Endothelial cell of umbilical vein (primary cell): ENCODE results near the gene DNAJC18. TPM values are rescaled to one million over a fixed set of nuclear protein-coding genes. Genes with fewer than 3 reads are reported as not detected.

Experiments used
- BruUV-seq: library from RNA; stranded (reverse); fragments of 400-500 nt; replicated peaks from 2 replicates; lab custom pipeline; 2021; lab: Mats Ljungman, UMichigan
- CTCF ChIA-PET: fragments of 300-600, 350-600 bp; sonication (Branson Sonifier 250); formaldehyde crosslinking; loops from one replicate; lab custom pipeline; 2021; ENCODE audit warnings: antibody characterized with exemption, inconsistent platforms; lab: Charles Lee
- POLR2A ChIA-PET: fragments of 300-600, 350-600 bp; sonication (Branson Sonifier 250); formaldehyde crosslinking; loops from one replicate; lab custom pipeline; 2021; ENCODE audit warnings: antibody characterized with exemption, inconsistent platforms; lab: Charles Lee
- DNase-seq: peaks from one replicate; pipeline ENCODE4 v3.0.0-alpha.2; 2011; ENCODE audit warnings: low read depth, low spot score
- FAIRE-seq: peaks from 2 replicates; lab custom pipeline; 2011; peaks lifted over from hg19 to GRCh38; lab: Jason Lieb, UNC
- H2AFZ ChIP-seq: 2 replicates; pipeline ENCODE4 v1.6.0; 2012; ENCODE audit warnings: low read depth, low read length, control low read depth, inconsistent platforms
- H3K27ac ChIP-seq: 2 replicates; pipeline ENCODE4 v1.5.1; 2011; ENCODE audit warnings: low read depth, mild to moderate bottlenecking, control low read depth, low read length, moderate library complexity; ENCODE audit not compliant: insufficient read depth
- H3K27me3 ChIP-seq, 2 experiments: 2 replicates each; pipeline versions ENCODE4 v1.6.0 to v1.6.1; 2011; ENCODE audit warnings: low read length in 2 of 2, mixed read lengths in 1 of 2; ENCODE audit not compliant: control insufficient read depth in 2 of 2, insufficient read depth in 2 of 2
- H3K36me3 ChIP-seq, 2 experiments: 2 replicates in 1 of 2; 3 replicates in 1 of 2; pipeline ENCODE4 v1.5.1; 2011; ENCODE audit warnings: low read length in 2 of 2, mild to moderate bottlenecking in 1 of 2, moderate library complexity in 1 of 2; ENCODE audit not compliant: control insufficient read depth in 2 of 2, insufficient read depth in 2 of 2; ENCODE audit errors: extremely low read depth in 1 of 2
- H3K4me1 ChIP-seq: 3 replicates; pipeline ENCODE4 v1.5.1; 2011; ENCODE audit warnings: mild to moderate bottlenecking, low read length; ENCODE audit not compliant: control insufficient read depth, insufficient read depth; ENCODE audit errors: extremely low read depth
- H3K4me2 ChIP-seq: 2 replicates; pipeline ENCODE4 v1.6.1; 2011; ENCODE audit warnings: low read length, control low read depth, mixed read lengths; ENCODE audit not compliant: insufficient read depth
- H3K4me3 ChIP-seq, 3 experiments: fragments of 200-600 bp in 1 of 3; sonication (generic), shearing (Covaris generic) in 1 of 3; replicated peaks in 1 of 3; 2 replicates each; pipeline ENCODE4 v1.5.1; 2011 to 2016; ENCODE audit warnings: control low read depth in 3 of 3, low read length in 3 of 3, mild to moderate bottlenecking in 2 of 3, inconsistent platforms in 1 of 3, low read depth in 1 of 3, moderate library complexity in 1 of 3; ENCODE audit not compliant: insufficient read depth in 1 of 3
- H3K79me2 ChIP-seq: 2 replicates; pipeline ENCODE4 v1.6.0; 2012; ENCODE audit warnings: low read length, inconsistent platforms; ENCODE audit not compliant: control insufficient read depth, insufficient read depth
- H3K9ac ChIP-seq: replicated peaks from 2 replicates; pipeline ENCODE3; 2011; ENCODE audit warnings: low read length, control low read depth; ENCODE audit not compliant: insufficient read depth; ENCODE audit errors: extremely low read depth
- H3K9me1 ChIP-seq: replicated peaks from 3 replicates; pipeline ENCODE4 v1.6.0; 2011; ENCODE audit warnings: mild to moderate bottlenecking, low read length; ENCODE audit not compliant: control insufficient read depth, insufficient read depth; ENCODE audit errors: extremely low read depth
- H3K9me3 ChIP-seq: replicated peaks from 2 replicates; pipeline ENCODE4 v1.5.1; 2012; ENCODE audit warnings: low read length, inconsistent platforms; ENCODE audit not compliant: control insufficient read depth, insufficient read depth
- H4K20me1 ChIP-seq: replicated peaks from 2 replicates; pipeline ENCODE3; 2011; ENCODE audit warnings: mild to moderate bottlenecking, low read length; ENCODE audit not compliant: control insufficient read depth, insufficient read depth; ENCODE audit errors: extremely low read depth
- CTCF ChIP-seq, 2 donors: IDR thresholded peaks; 1 replicate in 1 of 2; 2 replicates in 1 of 2; pipeline ENCODE4 v1.5.1; 2011; ENCODE audit warnings: low read length in 2 of 2, mild to moderate bottlenecking in 2 of 2, moderate library complexity in 2 of 2, control low read depth in 1 of 2, inconsistent platforms in 1 of 2, low read depth in 1 of 2; ENCODE audit not compliant: insufficient read depth in 1 of 2; ENCODE audit errors: extremely low read depth in 1 of 2
- FOS ChIP-seq: IDR thresholded peaks from 2 replicates; pipeline ENCODE4 v1.6.1; 2011; ENCODE audit warnings: mild to moderate bottlenecking, low read length, moderate library complexity, borderline replicate concordance; ENCODE audit not compliant: insufficient read depth
- GATA2 ChIP-seq: IDR thresholded peaks from 2 replicates; pipeline ENCODE4 v1.7.0; 2011; ENCODE audit warnings: low read depth, mild to moderate bottlenecking, moderate library complexity, mixed read lengths, low read length; ENCODE audit not compliant: insufficient read length, insufficient read depth
- MYC ChIP-seq: IDR thresholded peaks from one replicate; pipeline ENCODE4 v1.6.1; 2011; ENCODE audit warnings: mild to moderate bottlenecking, low read depth, low read length
- POLR2AphosphoS5 ChIP-seq: IDR thresholded peaks from 2 replicates; pipeline ENCODE4 v1.6.1; 2012; ENCODE audit warnings: low read depth, mild to moderate bottlenecking, control low read depth, low read length, moderate library complexity; ENCODE audit not compliant: insufficient read depth
- dilution Hi-C: fragments of 300-500 bp; cut with MboI; formaldehyde crosslinking; loops from one replicate; pipeline ENCODE4 v1.15.0; 2019; ENCODE audit warnings: low sequenced_read_pairs; ENCODE audit not compliant: extremely low pct_ligation_motif_present
- intact Hi-C: fragments of 100-400 bp; cut with micrococcal nuclease; formaldehyde crosslinking; loops from one replicate; pipeline ENCODE4 v1.10.0; 2022
- polyA plus RNA-seq, 4 experiments: library from polyadenylated mRNA; depleted of rRNA in 3 of 4; stranded (reverse) in 3 of 4; unstranded in 1 of 4; fragments of >200 nt; gene quantifications; 2 replicates each; pipeline versions ENCODE4 v1.2.1 to v1.2.3, GENCODE V29; 2011 to 2012; ENCODE audit warnings: missing spikeins in 1 of 4
- total RNA-seq: library from RNA; stranded (reverse); gene quantifications from 2 replicates; pipeline ENCODE4 v1.2.3, GENCODE V29; 2021

Gene DNAJC18
- total and polyA plus RNA-seq, 2 donors (not counting 3 experiments of a cell fraction or from before 2014, with no cell fraction given), result 23.2 to 52.6 TPM

GRCh38 chr5:139404484-139404840 is 34.9 kb downstream of the DNAJC18 start:
- CTCF ChIA-PET, result interaction anchor here (1.5 kb wide), 1 partner anchor 14 kb away, joined by 3 read pairs; no protein-coding TSS in a partner anchor
- no peak for FAIRE-seq
- dilution Hi-C loops, result no loop called here

More at GRCh38 chr5:139404484-139404840, 34.9 kb downstream of the DNAJC18 start:
- Histone ChIP-seq H3K9me1 (no peaks in the 10 kb centered on the region), H3K27ac (peak overlapping the region; percentile 67), H3K27me3 (no peaks in the 10 kb centered on the region), H3K36me3 (no peaks in the 10 kb centered on the region), H3K9me3 (no peaks in the 10 kb centered on the region), H3K79me2 (no peaks in the 10 kb centered on the region), H3K4me2 (peak overlapping the region; percentile 92), H2AFZ (peak overlapping the region; percentile 99), H4K20me1 (no peaks in the 10 kb centered on the region), H3K4me3 (peak overlapping the region in 1 of 3 experiments; percentile 32), H3K4me1 (peaks cover 14% of the 10 kb centered on the region), H3K9ac (peak overlapping the region; percentile 70)
- POLR2A ChIA-PET, result no interaction called here
- TSS peak; percentile 60 for BruUV-seq
- TF ChIP-seq GATA2 (no peak), CTCF (IDR thresholded peaks at IDR 0.05; ENCODE audit: extremely low read depth in 1 of 2, insufficient read depth in 1 of 2, low read depth in 1 of 2, low read length in 2 of 2) (no peak), MYC (no peak), FOS (no peak), POLR2AphosphoS5 (no peak)
- DNase-seq, result no peak
- intact Hi-C loops, result loop anchor here (10.0 kb wide), 1 partner anchor 210 kb away; the partner anchor contains the start of gene SIL1
